ENCODE data around the gene IL17REL. TPM values are rescaled to one million over a fixed set of nuclear protein-coding genes. Genes with fewer than 3 reads are reported as not detected.
A peak's percentile ranks its signal among the peaks of the same experiment; 100 is the strongest.

The IL17REL gene
- total and polyA plus RNA-seq, 2 of the 13 experiments (the other 11 are each of a cell fraction or from before 2014, with no cell fraction given) = not detected

- TF ChIP-seq PRDM15 (CRISPR knock-in tag; IDR thresholded peaks at IDR 0.05) (peak; percentile 54; the same call in 1 of the 2 replicates), ARNTL (CRISPR knock-in tag; IDR thresholded peaks at IDR 0.05) (peak; percentile 24; the same call in 1 of the 2 replicates), ZNF142 (CRISPR knock-in tag; IDR thresholded peaks at IDR 0.05) (peak; percentile 70; the same call in 1 of the 2 replicates), ZHX2 (IDR thresholded peaks at IDR 0.05; ENCODE audit: low read depth) (0 out of 2 replicates have a peak, but pooled peaks have one; percentile 13), ZHX2 (CRISPR knock-in tag; IDR thresholded peaks at IDR 0.05; ENCODE audit: borderline replicate concordance) (0 out of 2 replicates have a peak, but pooled peaks have one; percentile 48), CEBPG (CRISPR knock-in tag; IDR thresholded peaks at IDR 0.05) (no peak), ZNF740 (CRISPR knock-in tag; IDR thresholded peaks at IDR 0.05) (peak; percentile 23; the same call in 1 of the 2 replicates)
Observed at GRCh38 chr22:49948958-49949913, 63.3 kb downstream of the IL17REL start (continued).

All from HepG2 (cell line).